SJCRH30 (cell line): ENCODE results near the gene TVP23B. TPM values are rescaled to one million over a fixed set of nuclear protein-coding genes. Genes with fewer than 3 reads are reported as not detected.

Source experiments
- DNase-seq, 2 experiments: peaks; one replicate each; pipeline ENCODE4 v3.0.0-alpha.2; 2015 to 2020
- H3K27ac ChIP-seq: fragments of 250-450 bp; sonication (Bioruptor Pico); 2 replicates; pipeline ENCODE4 v1.5.1; 2020; ENCODE audit warnings: mild to moderate bottlenecking, moderate library complexity
- H3K27me3 ChIP-seq: fragments of 250-450 bp; sonication (Bioruptor Pico); 2 replicates; pipeline ENCODE4 v1.5.1; 2020; ENCODE audit warnings: mild to moderate bottlenecking, moderate library complexity
- H3K36me3 ChIP-seq: fragments of 250-450 bp; sonication (Bioruptor Pico); 2 replicates; pipeline ENCODE4 v1.5.1; 2020; ENCODE audit warnings: mild to moderate bottlenecking, moderate library complexity
- H3K4me1 ChIP-seq: fragments of 250-450 bp; sonication (Bioruptor Pico); 2 replicates; pipeline ENCODE4 v1.5.1; 2020; ENCODE audit warnings: mild to moderate bottlenecking, moderate library complexity
- H3K4me3 ChIP-seq: fragments of 250-450 bp; sonication (Bioruptor Pico); 2 replicates; pipeline ENCODE4 v1.5.1; 2020; ENCODE audit warnings: mild to moderate bottlenecking, moderate library complexity
- H3K9me3 ChIP-seq: fragments of 250-450 bp; sonication (Bioruptor Pico); replicated peaks from 2 replicates; pipeline ENCODE4 v1.5.1; 2020; ENCODE audit warnings: mild to moderate bottlenecking, moderate library complexity
- total RNA-seq: library from RNA; depleted of rRNA; stranded (reverse); fragments of >200 nt; shearing (Covaris generic); gene quantifications from 2 replicates; pipeline ENCODE4 v1.2.3, GENCODE V29; 2014; rRNA removed

TVP23B gene
- total RNA-seq, 1 experiment from 2014 or later: 97.5 TPM

- Histone ChIP-seq H3K36me3 (no peaks in the 10 kb centered on the region), H3K27me3 (no peaks in the 10 kb centered on the region), H3K9me3 (no peaks in the 10 kb centered on the region), H3K4me1 (no peaks in the 10 kb centered on the region), H3K27ac (no peak overlapping the region), H3K4me3 (no peak overlapping the region)
- no peak for DNase-seq
Measured at GRCh38 chr17:18848501-18848900, 67.5 kb downstream of the TVP23B start.

- Histone ChIP-seq H3K36me3 (no peaks in the 10 kb centered on the region), H3K27ac (no peak overlapping the region), H3K4me1 (no peaks in the 10 kb centered on the region), H3K9me3 (no peaks in the 10 kb centered on the region), H3K4me3 (no peak overlapping the region), H3K27me3 (no peaks in the 10 kb centered on the region)
- DNase-seq: no peak
Measured at GRCh38 chr17:18850679-18851078, 69.7 kb downstream of the TVP23B start.

- Histone ChIP-seq H3K9me3 (no peaks in the 10 kb centered on the region), H3K27ac (no peak overlapping the region), H3K4me3 (no peak overlapping the region), H3K27me3 (no peaks in the 10 kb centered on the region), H3K4me1 (no peaks in the 10 kb centered on the region), H3K36me3 (no peaks in the 10 kb centered on the region)
- DNase-seq: no peak
Measured at GRCh38 chr17:18851201-18851600, 70.2 kb downstream of the TVP23B start.

- H3K4me3 ChIP-seq: no peak overlapping the region
- H3K4me1 ChIP-seq: peaks cover 14% of the 10 kb centered on the region
- no peaks in the 10 kb centered on the region for H3K36me3 ChIP-seq
Measured at GRCh38 chr17:18854956-18855355, 74.0 kb downstream of the TVP23B start.

GRCh38 chr17:18855831-18856569 lies 75.0 kb downstream of the TVP23B start:
- H3K27me3 ChIP-seq: no peaks in the 10 kb centered on the region

More at GRCh38 chr17:18854956-18855355, 74.0 kb downstream of the TVP23B start:
- H3K9me3 ChIP-seq: no peaks in the 10 kb centered on the region
- no peak overlapping the region for H3K27ac ChIP-seq
- no peaks in the 10 kb centered on the region for H3K27me3 ChIP-seq
- no peak for DNase-seq

More at GRCh38 chr17:18855831-18856569, 75.0 kb downstream of the TVP23B start:
- peak; percentile 100 for DNase-seq
- Histone ChIP-seq H3K27ac (peak overlapping the region; percentile 39), H3K9me3 (no peaks in the 10 kb centered on the region), H3K4me1 (peaks cover 14% of the 10 kb centered on the region), H3K4me3 (peak overlapping the region; percentile 60), H3K36me3 (no peaks in the 10 kb centered on the region; the same call in 1 of the 2 replicates)

Other genes with a start within 250 kb of the TVP23B start
- 0.16 and 0.38 TPM in 2 replicates for gene TBC1D28, start 136.8 kb upstream of the TVP23B start, total RNA-seq
- 28.4 TPM in 2 replicates for gene FOXO3B, start 98.9 kb upstream of the TVP23B start, total RNA-seq
- 0.15 and 0.20 TPM in 2 replicates for gene FBXW10, start 37.1 kb upstream of the TVP23B start, total RNA-seq
- gene PRPSAP2, start 76.9 kb downstream of the TVP23B start, total RNA-seq: 184 and 187 TPM in 2 replicates
- not detected in 2 replicates for gene SLC5A10, start 171.0 kb downstream of the TVP23B start, total RNA-seq
- 2.1 TPM in 2 replicates for gene FAM83G, start 223.6 kb downstream of the TVP23B start, total RNA-seq